Stimulated activated CD8-positive, alpha-beta memory T cell treated with anti-CD3 and anti-CD28 coated beads, Interleukin-2, amount 100 ng/mL, for 48 hours (primary cell): ENCODE results near the gene CCDC33.

ENCODE experiments used
- DNase-seq, 2 donors: peaks; one replicate each; pipeline ENCODE4 v3.0.0-alpha.2; 2020; ENCODE audit warnings: low read depth in 2 of 2

The CCDC33 gene

GRCh38 chr15:74311734-74312444 lies 75.8 kb downstream of the CCDC33 start:
- no peak for DNase-seq

GRCh38 chr15:74312445-74313007 lies 76.4 kb downstream of the CCDC33 start:
- DNase-seq, result no peak

GRCh38 chr15:74313889-74314288 lies 77.8 kb downstream of the CCDC33 start:
- DNase-seq, result no peak

- peak; percentile 29 to 34 for DNase-seq
Measured at GRCh38 chr15:74314795-74315438, 78.8 kb downstream of the CCDC33 start.

- DNase-seq, result peak in 1 of 2 donors; percentile 27
Measured at GRCh38 chr15:74315626-74316025, 79.5 kb downstream of the CCDC33 start.

- DNase-seq, result no peak
Measured at GRCh38 chr15:74316141-74316540, 80.0 kb downstream of the CCDC33 start.

GRCh38 chr15:74317820-74318375 lies 81.8 kb downstream of the CCDC33 start:
- no peak for DNase-seq

GRCh38 chr15:74318376-74319137 lies 82.4 kb downstream of the CCDC33 start:
- no peak for DNase-seq

GRCh38 chr15:74319138-74319460 lies 83.0 kb downstream of the CCDC33 start:
- no peak for DNase-seq

GRCh38 chr15:74319596-74320351 lies 83.6 kb downstream of the CCDC33 start:
- no peak for DNase-seq

GRCh38 chr15:74320352-74321247 lies 84.5 kb downstream of the CCDC33 start:
- DNase-seq, result peak in 1 of 2 donors; percentile 36

- peak; percentile 41 to 60 for DNase-seq
Measured at GRCh38 chr15:74322558-74323180, 86.5 kb downstream of the CCDC33 start.

GRCh38 chr15:74324714-74325113 lies 88.6 kb downstream of the CCDC33 start:
- no peak for DNase-seq

- DNase-seq, result no peak
Measured at GRCh38 chr15:74326746-74327145, 90.6 kb downstream of the CCDC33 start.

- no peak for DNase-seq
Measured at GRCh38 chr15:74327756-74328155, 91.6 kb downstream of the CCDC33 start.

- DNase-seq, result no peak
Measured at GRCh38 chr15:74328331-74329056, 92.4 kb downstream of the CCDC33 start.

- DNase-seq, result no peak
Measured at GRCh38 chr15:74330861-74331408, 94.8 kb downstream of the CCDC33 start.

- DNase-seq, result no peak
Measured at GRCh38 chr15:74332011-74332410, 95.9 kb downstream of the CCDC33 start.

- no peak for DNase-seq
Measured at GRCh38 chr15:74332611-74333010, 96.5 kb downstream of the CCDC33 start.
